ENCODE results near the gene SELENOH.

DNA sequence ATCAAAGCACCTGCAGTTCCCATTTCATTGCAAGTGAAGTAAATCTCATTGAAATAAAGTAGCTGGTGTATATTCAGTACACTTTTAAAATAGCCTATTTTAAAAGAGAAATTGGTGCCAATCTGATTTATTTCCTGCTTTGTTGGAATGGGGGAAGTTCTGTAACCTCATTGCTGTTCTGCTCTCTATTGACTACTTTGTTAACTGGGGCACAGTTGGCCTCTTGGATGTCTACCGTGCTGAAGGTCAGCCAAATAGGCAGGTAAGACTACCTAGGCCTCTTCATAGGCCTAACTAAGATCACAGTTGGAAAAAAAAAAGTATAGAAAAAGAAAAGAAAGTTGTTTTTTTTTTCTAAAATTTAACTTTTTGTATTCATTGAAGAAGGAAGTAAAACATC is 29.5 kb downstream of the SELENOH start:
- TF ChIP-seq, protein P1, sequence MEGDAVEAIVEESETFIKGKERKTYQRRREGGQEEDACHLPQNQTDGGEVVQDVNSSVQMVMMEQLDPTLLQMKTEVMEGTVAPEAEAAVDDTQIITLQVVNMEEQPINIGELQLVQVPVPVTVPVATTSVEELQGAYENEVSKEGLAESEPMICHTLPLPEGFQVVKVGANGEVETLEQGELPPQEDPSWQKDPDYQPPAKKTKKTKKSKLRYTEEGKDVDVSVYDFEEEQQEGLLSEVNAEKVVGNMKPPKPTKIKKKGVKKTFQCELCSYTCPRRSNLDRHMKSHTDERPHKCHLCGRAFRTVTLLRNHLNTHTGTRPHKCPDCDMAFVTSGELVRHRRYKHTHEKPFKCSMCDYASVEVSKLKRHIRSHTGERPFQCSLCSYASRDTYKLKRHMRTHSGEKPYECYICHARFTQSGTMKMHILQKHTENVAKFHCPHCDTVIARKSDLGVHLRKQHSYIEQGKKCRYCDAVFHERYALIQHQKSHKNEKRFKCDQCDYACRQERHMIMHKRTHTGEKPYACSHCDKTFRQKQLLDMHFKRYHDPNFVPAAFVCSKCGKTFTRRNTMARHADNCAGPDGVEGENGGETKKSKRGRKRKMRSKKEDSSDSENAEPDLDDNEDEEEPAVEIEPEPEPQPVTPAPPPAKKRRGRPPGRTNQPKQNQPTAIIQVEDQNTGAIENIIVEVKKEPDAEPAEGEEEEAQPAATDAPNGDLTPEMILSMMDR (conservative IDR thresholded peaks at IDR 0.05; ENCODE audit: low read depth, low read length) = no peak
- no peak for TF ChIP-seq EZH2 (IDR thresholded peaks at IDR 0.05; ENCODE audit: borderline replicate concordance, low read depth, low read length, poor library complexity, severe bottlenecking)
